ENCODE data around the gene PPARG.
A peak's percentile ranks its signal among the peaks of the same experiment; 100 is the strongest.

PPARG gene

DNA sequence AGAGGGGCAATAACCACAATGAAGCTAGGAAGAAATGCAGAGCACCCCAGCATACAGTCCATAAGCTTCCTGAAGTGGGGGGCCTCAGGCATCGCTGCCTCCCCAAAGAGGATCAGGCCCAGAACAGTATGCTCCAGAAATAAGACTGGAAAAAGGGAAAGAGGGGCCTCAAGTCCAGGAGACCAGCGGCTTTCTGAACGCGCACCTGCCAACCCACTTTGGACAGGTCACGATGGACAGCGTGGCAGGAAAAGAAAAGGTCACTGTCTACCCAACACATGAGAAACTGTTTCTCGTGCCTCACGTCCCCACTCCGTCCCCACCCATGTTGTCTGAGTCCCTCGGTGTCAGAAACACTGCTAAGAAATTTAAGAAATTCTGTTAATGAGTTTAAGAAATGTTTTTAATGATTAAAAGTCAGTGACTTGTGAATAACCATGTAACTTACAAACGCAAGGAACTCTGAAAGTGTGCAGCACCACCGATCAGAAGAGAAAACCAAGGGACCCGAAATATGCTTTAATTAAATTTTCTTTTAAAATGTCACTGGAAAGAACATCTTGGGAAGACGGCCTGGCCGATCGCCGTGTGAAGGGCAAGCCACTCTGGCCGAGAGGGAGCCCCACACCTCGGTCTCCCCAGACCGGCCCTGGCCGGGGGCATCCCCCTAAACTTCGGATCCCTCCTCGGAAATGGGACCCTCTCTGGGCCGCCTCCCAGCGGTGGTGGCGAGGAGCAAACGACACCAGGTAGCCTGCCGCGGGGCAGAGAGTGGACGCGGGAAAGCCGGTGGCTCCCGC, 1.7 kb upstream of the PPARG start:
- TF ChIP-seq, protein P1, sequence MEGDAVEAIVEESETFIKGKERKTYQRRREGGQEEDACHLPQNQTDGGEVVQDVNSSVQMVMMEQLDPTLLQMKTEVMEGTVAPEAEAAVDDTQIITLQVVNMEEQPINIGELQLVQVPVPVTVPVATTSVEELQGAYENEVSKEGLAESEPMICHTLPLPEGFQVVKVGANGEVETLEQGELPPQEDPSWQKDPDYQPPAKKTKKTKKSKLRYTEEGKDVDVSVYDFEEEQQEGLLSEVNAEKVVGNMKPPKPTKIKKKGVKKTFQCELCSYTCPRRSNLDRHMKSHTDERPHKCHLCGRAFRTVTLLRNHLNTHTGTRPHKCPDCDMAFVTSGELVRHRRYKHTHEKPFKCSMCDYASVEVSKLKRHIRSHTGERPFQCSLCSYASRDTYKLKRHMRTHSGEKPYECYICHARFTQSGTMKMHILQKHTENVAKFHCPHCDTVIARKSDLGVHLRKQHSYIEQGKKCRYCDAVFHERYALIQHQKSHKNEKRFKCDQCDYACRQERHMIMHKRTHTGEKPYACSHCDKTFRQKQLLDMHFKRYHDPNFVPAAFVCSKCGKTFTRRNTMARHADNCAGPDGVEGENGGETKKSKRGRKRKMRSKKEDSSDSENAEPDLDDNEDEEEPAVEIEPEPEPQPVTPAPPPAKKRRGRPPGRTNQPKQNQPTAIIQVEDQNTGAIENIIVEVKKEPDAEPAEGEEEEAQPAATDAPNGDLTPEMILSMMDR (IDR thresholded peaks at IDR 0.05; ENCODE audit: low read depth, low read length, missing control alignments), result peak; percentile 22
- H3K4me3 ChIP-seq (ENCODE audit: low read depth, low read length), result peak overlapping the region; percentile 71
- in situ Hi-C loops (cut with HindIII; ENCODE audit: low sequenced_read_pairs), result no loop called here
- no peak for DNase-seq (ENCODE audit: low read depth)

DNA sequence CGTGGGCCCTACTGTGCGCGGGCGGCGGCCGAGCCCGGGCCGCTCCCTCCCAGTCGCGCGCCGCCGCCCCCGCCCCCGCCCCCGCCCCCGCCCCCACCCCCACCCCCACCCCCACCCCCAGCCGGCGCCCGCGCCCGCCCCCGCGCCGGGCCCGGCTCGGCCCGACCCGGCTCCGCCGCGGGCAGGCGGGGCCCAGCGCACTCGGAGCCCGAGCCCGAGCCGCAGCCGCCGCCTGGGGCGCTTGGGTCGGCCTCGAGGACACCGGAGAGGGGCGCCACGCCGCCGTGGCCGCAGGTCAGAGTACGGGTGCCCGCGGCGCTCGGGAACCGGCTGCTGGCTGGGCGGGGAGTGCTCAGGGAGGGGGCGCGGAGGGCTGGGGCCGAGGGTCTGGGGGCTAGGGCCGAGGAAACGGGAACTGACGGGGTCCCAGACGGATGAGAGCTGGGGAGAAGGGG, 1.1 kb upstream of the PPARG start:
- peak overlapping the region; percentile 71 for H3K4me3 ChIP-seq (ENCODE audit: low read depth, low read length)
- in situ Hi-C loops (cut with HindIII; ENCODE audit: low sequenced_read_pairs), result no loop called here
- TF ChIP-seq, protein P1 (IDR thresholded peaks at IDR 0.05; ENCODE audit: low read depth, low read length, missing control alignments), result no peak
- DNase-seq (ENCODE audit: low read depth), result no peak

DNA sequence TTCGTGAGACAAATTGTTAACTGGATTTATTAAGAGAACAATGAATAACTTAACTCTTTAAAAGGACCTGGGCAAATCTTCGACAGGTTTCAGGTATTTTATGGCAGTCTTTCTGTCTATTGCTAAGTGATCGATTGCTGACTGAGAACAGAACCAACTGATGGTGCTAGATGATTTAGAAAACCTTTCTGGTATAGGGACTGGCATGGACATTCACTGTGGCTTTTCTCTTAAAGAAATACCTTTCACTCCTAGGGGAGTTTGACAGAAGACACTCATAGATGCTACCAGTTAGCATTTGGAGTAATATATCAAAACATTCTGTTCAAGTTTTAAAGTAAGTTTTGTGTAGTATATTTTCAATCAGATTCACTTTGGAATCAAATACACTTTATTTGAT, 654 bp downstream of the PPARG start:
- in situ Hi-C loops (cut with HindIII; ENCODE audit: low sequenced_read_pairs), result no loop called here
- no peak for DNase-seq (ENCODE audit: low read depth)
- peak overlapping the region; percentile 71 for H3K4me3 ChIP-seq (ENCODE audit: low read depth, low read length)
- TF ChIP-seq, protein P1 (IDR thresholded peaks at IDR 0.05; ENCODE audit: low read depth, low read length, missing control alignments), result no peak

DNA sequence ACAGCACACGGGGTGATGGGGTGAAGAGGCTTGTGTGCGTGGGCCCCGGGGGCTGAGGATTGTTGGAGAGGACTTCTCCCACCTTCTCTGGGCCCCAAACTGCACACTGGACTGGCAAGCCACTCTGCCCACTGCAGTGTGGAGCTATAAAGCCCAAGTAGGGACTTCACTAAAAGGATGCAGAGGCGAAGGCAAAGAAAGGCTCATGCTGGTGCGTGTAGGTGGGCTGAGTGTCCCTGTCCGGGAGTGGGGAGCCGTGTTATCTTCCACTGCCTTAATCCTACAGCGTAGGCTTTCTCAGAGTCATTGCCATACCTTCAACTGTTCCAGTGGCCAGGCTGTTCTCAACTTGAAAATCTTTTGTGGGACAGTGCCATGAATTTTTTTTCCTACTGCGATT, 3.9 kb downstream of the PPARG start:
- no peak for DNase-seq (ENCODE audit: low read depth)
- no peak overlapping the region for H3K4me3 ChIP-seq (ENCODE audit: low read depth, low read length)
- in situ Hi-C loops (cut with HindIII; ENCODE audit: low sequenced_read_pairs), result no loop called here
- TF ChIP-seq, protein P1 (IDR thresholded peaks at IDR 0.05; ENCODE audit: low read depth, low read length, missing control alignments), result no peak

DNA sequence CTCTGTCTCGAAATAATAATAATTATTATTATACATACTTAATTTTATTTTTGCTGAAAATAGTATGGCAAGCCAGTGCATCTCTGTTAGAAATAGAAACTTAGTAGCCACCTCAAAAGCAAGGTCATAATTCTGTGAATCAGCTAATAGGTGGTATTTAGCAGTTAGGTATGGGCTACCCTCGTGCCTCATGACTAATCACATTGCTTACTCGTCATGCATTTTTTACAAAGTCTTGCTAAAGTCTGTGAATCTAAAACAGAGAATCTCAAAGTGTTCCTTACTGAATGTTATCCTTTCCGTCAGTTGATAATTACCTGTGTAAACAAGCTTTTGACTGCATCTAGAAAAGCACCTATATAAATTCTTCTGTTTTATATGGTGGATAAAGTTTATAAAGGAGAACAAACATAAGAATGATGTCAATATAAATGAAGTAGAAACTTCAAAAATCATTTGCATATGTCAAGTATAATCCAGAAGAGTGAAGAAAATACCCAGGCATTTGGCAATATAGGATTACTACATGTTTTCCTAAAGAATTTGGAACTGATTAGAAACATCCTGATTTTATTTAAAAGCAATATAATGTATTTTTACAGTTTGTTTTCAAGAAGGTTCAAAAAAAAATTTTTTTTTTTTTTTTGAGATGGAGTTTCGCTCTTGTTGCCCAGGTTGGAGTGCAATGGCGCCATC, 6.2 kb downstream of the PPARG start:
- peak; percentile 62 for DNase-seq (ENCODE audit: low read depth)
- in situ Hi-C loops (cut with HindIII; ENCODE audit: low sequenced_read_pairs), result loop anchor here (5.0 kb wide), 1 partner anchor 58 kb away; no protein-coding TSS in a partner anchor
- TF ChIP-seq, protein P1 (IDR thresholded peaks at IDR 0.05; ENCODE audit: low read depth, low read length, missing control alignments), result no peak
- H3K4me3 ChIP-seq (ENCODE audit: low read depth, low read length), result no peak overlapping the region

DNA sequence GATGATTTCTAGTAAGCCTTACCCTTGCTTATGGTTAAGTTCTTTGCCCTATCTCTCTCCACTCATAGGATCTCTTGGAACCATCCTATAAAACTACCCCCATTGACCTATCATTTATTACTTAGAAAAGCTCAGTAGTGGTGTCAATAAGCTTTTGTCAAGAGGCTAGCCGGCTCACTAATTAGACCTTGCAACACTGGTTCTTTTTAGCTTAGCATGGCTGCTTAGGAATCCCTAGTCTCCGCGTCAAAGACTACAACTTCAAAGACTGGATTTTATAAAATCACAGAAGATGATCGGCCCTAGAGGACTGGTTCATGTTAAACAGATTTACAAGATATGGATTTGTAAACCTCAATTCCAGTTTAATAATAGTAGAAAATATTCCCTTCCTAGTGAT, 7.6 kb downstream of the PPARG start:
- TF ChIP-seq, protein P1 (IDR thresholded peaks at IDR 0.05; ENCODE audit: low read depth, low read length, missing control alignments), result no peak
- H3K4me3 ChIP-seq (ENCODE audit: low read depth, low read length), result no peak overlapping the region
- in situ Hi-C loops (cut with HindIII; ENCODE audit: low sequenced_read_pairs), result loop anchor here (5.0 kb wide), 1 partner anchor 59 kb away; no protein-coding TSS in a partner anchor
- DNase-seq (ENCODE audit: low read depth), result no peak

Data from astrocyte of the cerebellum (primary cell).